Stomach (tissue), 9 donors: Measurements from ENCODE around the gene LAMB3. TPM values are rescaled to one million over a fixed set of nuclear protein-coding genes. Genes with fewer than 3 reads are reported as not detected.

Experiments used
- DNase-seq, 2 donors: peaks; one replicate each; pipeline versions ENCODE4 v3.0.0 to v3.0.0-alpha.2; 2013 to 2019
- H3K27ac ChIP-seq, 5 donors: fragments of 200-600 bp in 4 of 5; sonication (generic) in 4 of 5; one replicate each; pipeline ENCODE4 v1.5.1; 2013 to 2019; ENCODE audit warnings: mild to moderate bottlenecking in 1 of 5, moderate library complexity in 1 of 5
- H3K27me3 ChIP-seq, 3 donors: fragments of 200-600 bp; sonication (generic); one replicate each; pipeline ENCODE4 v1.5.1; 2017 to 2019; ENCODE audit warnings: mixed run types in 1 of 3
- H3K36me3 ChIP-seq, 4 donors: fragments of 200-600 bp; sonication (generic); 1 replicate in 3 of 4; 2 replicates in 1 of 4; pipeline ENCODE4 v1.5.1; 2016 to 2019
- H3K4me1 ChIP-seq, 4 donors: fragments of 200-600 bp; sonication (generic); one replicate each; pipeline ENCODE4 v1.5.1; 2016 to 2019
- H3K4me3 ChIP-seq, 4 donors: fragments of 200-600 bp; sonication (generic) in 3 of 4; one replicate each; pipeline ENCODE4 v1.5.1; 2016 to 2019; ENCODE audit warnings: mild to moderate bottlenecking in 1 of 4
- H3K9me3 ChIP-seq, 4 donors: fragments of 200-600 bp; sonication (generic); one replicate each; pipeline ENCODE4 v1.5.1; 2016 to 2019
- CTCF ChIP-seq, 7 experiments: fragments of 450-650 bp in 4 of 7; fragments of 200-600 bp in 3 of 7; sonication (generic) in 3 of 7; IDR thresholded peaks; one replicate each; pipeline ENCODE4 v1.5.1; 2016 to 2019; ENCODE audit warnings: antibody characterized with exemption in 7 of 7, control low read depth in 2 of 7, mild to moderate bottlenecking in 1 of 7
- EP300 ChIP-seq: sonication (generic); formaldehyde crosslinking; IDR thresholded peaks from one replicate; pipeline ENCODE4 v1.6.1; 2017; ENCODE audit warnings: antibody characterized with exemption
- POLR2A ChIP-seq, 4 donors: fragments of 450-650 bp; IDR thresholded peaks; one replicate each; pipeline ENCODE4 v1.6.1; 2016; ENCODE audit warnings: antibody characterized with exemption in 4 of 4, control low read depth in 2 of 4, mild to moderate bottlenecking in 1 of 4, moderate library complexity in 1 of 4
- POLR2AphosphoS5 ChIP-seq, 3 donors: sonication (generic); formaldehyde crosslinking; IDR thresholded peaks; one replicate each; pipeline ENCODE4 v1.6.1; 2016; ENCODE audit warnings: antibody characterized with exemption in 3 of 3
- WGBS, 5 donors: extraction: QIAGEN DNeasy Blood & Tissue Kit in 3 of 5; methylation state at CpG; one replicate each; pipeline versions ENCODE4 v1.1.5 to v1.1.7; 2013 to 2018; 5-methylcytosine and 5-hydroxymethylcytosine counted together
- intact Hi-C: fragments of 100-400 bp; cut with DNase I; formaldehyde crosslinking; loops from one replicate; pipeline ENCODE4 v1.15.1; 2023; ENCODE audit warnings: low total_unique reads
- polyA plus RNA-seq, 3 donors: library from polyadenylated mRNA; stranded (reverse); fragments of 200-250 nt; gene quantifications; one replicate each; pipeline ENCODE4 v1.2.3, GENCODE V29; 2013
- total RNA-seq, 5 donors: library from RNA; depleted of rRNA; stranded (reverse); fragments of >200 nt; gene quantifications; one replicate each; pipeline versions ENCODE4 v1.1.0 to v1.2.3, GENCODE V29; 2014 to 2016
- donor health status: healthy with polysubstance abuse.
- donor health status: Bipolar disorder and iron deficiency.
- donor health status: healthy.

The LAMB3 gene
- total and polyA plus RNA-seq, 8 donors = 12.8 to 105 (median 49.8) TPM

- no peak for DNase-seq
- Histone ChIP-seq H3K4me3 (no peak overlapping the region), H3K27ac (no peak overlapping the region), H3K36me3 (peaks cover 0 to 81% (median 32%) of the 10 kb centered on the region in 4 donors), H3K27me3 (no peaks in the 10 kb centered on the region), H3K4me1 (no peaks in the 10 kb centered on the region), H3K9me3 (no peaks in the 10 kb centered on the region)
- intact Hi-C loops = no loop called here
- TF ChIP-seq POLR2A (IDR thresholded peaks at IDR 0.05) (no peak), EP300 (no peak), CTCF (IDR thresholded peaks at IDR 0.05) (no peak), POLR2AphosphoS5 (IDR thresholded peaks at IDR 0.05) (no peak)
- 85 to 93% (median 88%) methylated on average over 18 to 20 of the region's 20 CpGs for WGBS, 5 donors
Observed at GRCh38 chr1:209634005-209634737, 18.1 kb downstream of the LAMB3 start.

- H3K27me3 ChIP-seq = no peaks in the 10 kb centered on the region
- WGBS, 5 donors = 85 to 93% (median 89%) methylated on average over 6 of the region's 6 CpGs
- no peaks in the 10 kb centered on the region for H3K4me1 ChIP-seq
- intact Hi-C loops = no loop called here
- no peaks in the 10 kb centered on the region for H3K9me3 ChIP-seq
- no peak for TF ChIP-seq CTCF (IDR thresholded peaks at IDR 0.05)
- no peak for TF ChIP-seq POLR2AphosphoS5 (IDR thresholded peaks at IDR 0.05)
- TF ChIP-seq EP300 = no peak
- TF ChIP-seq POLR2A (IDR thresholded peaks at IDR 0.05) = no peak
- H3K27ac ChIP-seq = no peak overlapping the region
- no peak overlapping the region for H3K4me3 ChIP-seq
- no peak for DNase-seq
- H3K36me3 ChIP-seq = peaks cover 0 to 80% (median 29%) of the 10 kb centered on the region in 4 donors
Observed at GRCh38 chr1:209633335-209633997, 18.8 kb downstream of the LAMB3 start.

GRCh38 chr1:209630383-209631225 is 21.6 kb downstream of the LAMB3 start:
- 73 to 74% (median 74%) methylated on average over 15 to 17 of the region's 17 CpGs for WGBS, 5 donors
- DNase-seq = no peak
- intact Hi-C loops = no loop called here

More at GRCh38 chr1:209630383-209631225, 21.6 kb downstream of the LAMB3 start:
- Histone ChIP-seq H3K27me3 (no peaks in the 10 kb centered on the region), H3K36me3 (peaks cover 0 to 81% (median 28%) of the 10 kb centered on the region in 4 donors), H3K4me1 (peaks cover 0 to 24% (median 13%) of the 10 kb centered on the region in 4 donors), H3K4me3 (no peak overlapping the region), H3K9me3 (no peaks in the 10 kb centered on the region), H3K27ac (no peak overlapping the region)
- TF ChIP-seq EP300 = no peak
- no peak for TF ChIP-seq POLR2A (IDR thresholded peaks at IDR 0.05)
- no peak for TF ChIP-seq CTCF (IDR thresholded peaks at IDR 0.05)
- no peak for TF ChIP-seq POLR2AphosphoS5 (IDR thresholded peaks at IDR 0.05)
